Amniotic epithelial cell (primary cell): Measurements from ENCODE around the gene TBC1D16.
"Not testable (repeated sequence)": the region's sequence is repeated elsewhere in the genome, so short reads cannot be mapped to it uniquely, and the experiment has no call there.

Experiments
- DNase-seq: peaks from one replicate; pipeline ENCODE4 v3.0.0-alpha.2; 2010; ENCODE audit warnings: low read depth

The TBC1D16 gene

GRCh38 chr17:79913896-79914812 lies 121.5 kb downstream of the TBC1D16 start:
- DNase-seq, result no peak

GRCh38 chr17:79913451-79913850 lies 122.2 kb downstream of the TBC1D16 start:
- no peak for DNase-seq

- no peak for DNase-seq
These were observed 122.9 kb downstream of the TBC1D16 start for GRCh38 chr17:79912552-79913330.

- DNase-seq, result no peak
These were observed 124.0 kb downstream of the TBC1D16 start for GRCh38 chr17:79911430-79912399.

- no peak for DNase-seq
These were observed 124.7 kb downstream of the TBC1D16 start for GRCh38 chr17:79910985-79911361.

GRCh38 chr17:79909121-79909520 lies 126.6 kb downstream of the TBC1D16 start:
- DNase-seq, result no peak

- no peak for DNase-seq
These were observed 127.8 kb downstream of the TBC1D16 start for GRCh38 chr17:79907850-79908249.

GRCh38 chr17:79907217-79907715 lies 128.4 kb downstream of the TBC1D16 start:
- no peak for DNase-seq

- peak; percentile 15 for DNase-seq
These were observed 129.8 kb downstream of the TBC1D16 start for GRCh38 chr17:79905832-79906231.

GRCh38 chr17:79904865-79905264 lies 130.8 kb downstream of the TBC1D16 start:
- DNase-seq, result no peak

- peak; percentile 5 for DNase-seq
These were observed 133.4 kb downstream of the TBC1D16 start for GRCh38 chr17:79902146-79902791.

- no peak for DNase-seq
These were observed 134.5 kb downstream of the TBC1D16 start for GRCh38 chr17:79901131-79901530.

GRCh38 chr17:79899584-79899983 lies 136.1 kb downstream of the TBC1D16 start:
- no peak for DNase-seq

GRCh38 chr17:79897243-79898063 lies 138.2 kb downstream of the TBC1D16 start:
- DNase-seq, result no peak

- not testable (repeated sequence) for DNase-seq
These were observed 142.2 kb downstream of the TBC1D16 start for GRCh38 chr17:79893457-79893856.

- no peak for DNase-seq
These were observed 143.0 kb downstream of the TBC1D16 start for GRCh38 chr17:79892457-79893241.

- DNase-seq, result no peak
These were observed 144.4 kb downstream of the TBC1D16 start for GRCh38 chr17:79891113-79891730.

- no peak for DNase-seq
These were observed 145.0 kb downstream of the TBC1D16 start for GRCh38 chr17:79890706-79891105.
